Activated T-helper 1 cell treated with Interleukin-2 at 50 U/mL for 16 hours (primary cell): ENCODE data around the gene ZDHHC1.

Experiments
- DNase-seq: peaks from one replicate; pipeline ENCODE4 v3.0.0-alpha.2; 2020; ENCODE audit warnings: low read depth

ZDHHC1 gene

GRCh38 chr16:67447508-67448076 lies 31.3 kb upstream of the ZDHHC1 start:
- DNase-seq, result peak; percentile 18

DNA sequence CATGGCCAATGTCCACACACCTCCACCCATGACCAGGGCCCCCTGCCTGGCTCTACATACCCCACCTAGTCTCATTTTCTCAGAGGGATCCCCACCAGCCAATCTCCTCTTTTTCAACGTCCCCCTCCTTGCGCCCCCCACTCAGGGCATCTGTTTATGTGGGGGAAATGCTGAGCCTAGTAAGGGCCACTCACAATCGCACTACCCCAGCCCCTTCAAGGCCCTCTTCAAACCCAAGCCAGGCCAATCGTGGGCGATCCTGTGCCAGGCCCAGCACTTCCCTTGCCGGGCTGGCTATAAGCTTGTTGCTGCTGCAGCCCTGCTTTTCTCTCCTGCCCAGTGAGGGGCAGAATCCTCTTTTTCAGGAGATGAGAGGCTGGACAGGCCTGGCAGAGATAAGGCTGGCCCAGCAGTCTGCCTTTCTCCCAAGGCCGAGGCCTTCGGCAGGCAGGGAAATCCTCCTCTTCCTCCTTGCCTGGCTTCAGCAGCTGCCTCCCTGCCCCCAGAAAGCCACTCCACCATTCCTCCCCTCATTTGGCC lies 30.8 kb upstream of the ZDHHC1 start:
- DNase-seq, result no peak

- no peak for DNase-seq
Measured at GRCh38 chr16:67445913-67446907, 29.9 kb upstream of the ZDHHC1 start.

- no peak for DNase-seq
Measured at GRCh38 chr16:67445441-67445912, 29.2 kb upstream of the ZDHHC1 start.

GRCh38 chr16:67445126-67445426 lies 28.8 kb upstream of the ZDHHC1 start:
- no peak for DNase-seq

GRCh38 chr16:67444259-67445125 lies 28.2 kb upstream of the ZDHHC1 start:
- DNase-seq, result no peak

GRCh38 chr16:67443265-67443664 lies 27.0 kb upstream of the ZDHHC1 start:
- DNase-seq, result no peak

DNA sequence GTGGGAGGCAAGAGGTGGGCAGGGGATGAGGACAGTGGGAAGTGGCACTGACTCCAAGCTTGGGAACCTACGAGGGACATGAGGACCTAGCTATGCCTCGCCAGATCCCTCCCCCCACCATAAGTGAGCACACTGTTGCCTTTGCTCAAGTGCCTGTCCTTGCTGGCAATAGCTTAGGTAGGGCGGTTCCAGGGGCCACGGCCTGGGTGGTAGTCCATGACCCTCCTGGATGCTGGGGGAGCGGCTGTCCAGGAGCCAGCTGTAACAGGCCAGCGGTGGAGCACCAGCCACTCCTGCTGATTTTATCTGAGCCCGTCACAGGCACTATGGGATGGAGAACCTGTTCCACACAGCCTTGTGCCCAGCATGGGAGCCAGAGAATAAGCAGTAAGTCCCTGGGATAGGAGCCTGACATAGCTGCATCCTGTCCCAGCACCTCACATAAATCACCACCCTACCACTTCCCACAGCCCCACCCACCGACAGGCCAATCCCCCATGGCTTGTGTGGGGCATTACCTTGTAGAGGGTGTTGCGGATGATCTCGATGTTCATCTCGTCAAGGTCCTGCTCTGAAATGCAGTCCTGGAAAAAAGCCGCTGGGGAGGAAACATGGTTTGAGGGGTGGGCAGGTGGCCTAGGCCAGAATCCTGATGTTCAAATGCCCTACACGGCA lies 26.4 kb upstream of the ZDHHC1 start:
- no peak for DNase-seq

DNA sequence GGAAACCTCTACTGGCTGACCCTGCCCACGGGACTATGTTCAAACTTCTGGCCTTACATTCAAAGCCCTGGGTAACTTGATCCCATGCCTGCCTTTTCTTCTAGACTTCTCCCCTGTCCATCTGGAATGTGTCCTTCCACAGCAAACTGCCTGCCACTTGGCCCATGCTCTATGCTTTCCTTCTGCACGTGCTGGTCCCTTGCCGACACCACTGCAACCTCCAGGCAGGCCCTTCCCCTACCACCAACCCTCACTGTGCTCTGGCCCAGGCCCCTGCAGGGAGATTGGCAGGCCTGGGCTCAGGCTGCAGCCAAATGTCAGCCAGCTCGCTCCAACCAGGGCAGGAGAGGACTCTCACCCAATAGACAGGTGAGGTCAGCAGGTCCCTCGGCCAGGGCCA lies 25.6 kb upstream of the ZDHHC1 start:
- DNase-seq, result no peak

DNA sequence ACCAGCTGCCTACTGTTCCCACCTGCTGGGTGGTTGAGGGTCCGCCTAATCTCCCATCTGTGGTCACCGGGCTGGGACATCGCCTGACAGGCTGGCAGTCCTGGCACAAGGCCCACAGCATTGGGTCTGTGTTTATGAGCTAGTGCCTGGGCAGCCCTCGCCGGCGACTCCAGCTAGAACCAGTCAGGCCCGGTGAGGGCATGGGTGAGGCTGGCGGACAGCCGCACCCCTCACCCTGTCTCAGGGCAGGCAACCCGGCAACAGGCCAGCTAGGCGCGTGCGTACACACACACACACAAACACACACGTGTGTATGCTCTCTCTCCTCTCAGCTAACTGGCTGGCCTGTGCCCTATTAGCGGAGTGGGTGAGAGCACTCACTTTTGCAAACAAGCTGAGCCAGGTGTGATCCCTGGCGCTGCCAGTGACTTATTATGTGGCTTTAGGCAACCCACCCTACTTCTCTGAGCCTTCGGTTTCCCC lies 25.0 kb upstream of the ZDHHC1 start:
- no peak for DNase-seq

DNA sequence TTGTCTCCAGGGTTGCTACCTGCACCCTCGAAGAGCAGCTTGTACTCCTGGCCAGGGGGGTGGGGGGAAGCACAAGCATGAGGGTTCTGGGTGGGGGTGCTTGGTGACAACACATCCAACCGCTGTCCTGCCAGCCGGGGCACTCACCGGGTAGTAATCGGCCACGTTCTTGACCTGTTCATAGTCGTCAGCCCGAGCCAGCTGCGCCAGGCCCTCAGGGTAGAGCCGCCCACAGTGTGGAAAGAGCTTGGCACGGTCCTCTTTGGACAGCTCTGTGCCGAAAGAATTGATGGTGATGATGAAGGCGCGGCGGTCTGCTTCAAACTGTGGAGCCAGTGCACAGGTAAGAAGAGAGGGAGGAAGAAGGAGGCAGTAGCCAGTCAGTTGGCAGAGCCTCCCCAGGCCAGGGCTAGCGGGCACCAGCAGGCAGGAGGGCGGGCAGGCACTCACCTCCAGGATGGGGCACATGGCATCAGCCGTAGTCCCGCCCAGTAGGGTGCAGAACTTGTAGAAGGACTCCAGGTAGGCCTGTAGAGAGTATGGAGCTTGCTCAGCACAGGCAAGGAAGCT lies 22.6 kb upstream of the ZDHHC1 start:
- no peak for DNase-seq

DNA sequence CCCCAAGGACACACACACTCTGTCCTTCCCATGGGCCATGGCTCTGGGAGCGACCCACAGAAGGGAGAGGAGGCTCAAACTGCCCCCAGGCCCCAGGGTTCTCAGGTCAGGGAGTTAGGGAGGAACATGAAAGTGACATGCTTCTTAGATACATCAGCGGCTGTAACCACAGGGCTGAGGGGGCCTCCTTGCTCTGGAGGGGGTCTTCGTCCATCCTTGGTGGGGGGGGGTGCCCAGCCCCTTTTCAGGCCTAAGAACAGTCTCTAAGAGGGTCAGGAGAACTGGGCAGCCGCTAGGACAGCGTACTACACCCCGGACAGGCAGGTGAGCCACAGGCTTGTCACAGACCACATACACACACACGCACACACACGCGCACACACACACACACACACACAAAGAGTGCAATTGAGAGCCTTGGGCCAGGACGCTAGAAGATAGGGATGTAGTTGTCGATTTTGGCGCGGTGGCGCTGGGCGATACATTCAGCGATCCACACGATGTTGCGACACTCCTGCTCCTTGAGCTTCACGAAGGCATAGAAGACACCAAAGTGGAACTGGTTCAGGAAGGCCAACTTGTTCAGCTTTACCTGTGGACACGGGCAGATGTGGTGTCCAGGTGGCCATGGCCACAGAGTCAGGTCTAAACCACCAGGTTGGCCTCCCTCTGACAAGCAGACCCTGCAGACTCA lies 22.0 kb upstream of the ZDHHC1 start:
- no peak for DNase-seq

- DNase-seq, result no peak
Measured at GRCh38 chr16:67437513-67437912, 21.2 kb upstream of the ZDHHC1 start.

DNA sequence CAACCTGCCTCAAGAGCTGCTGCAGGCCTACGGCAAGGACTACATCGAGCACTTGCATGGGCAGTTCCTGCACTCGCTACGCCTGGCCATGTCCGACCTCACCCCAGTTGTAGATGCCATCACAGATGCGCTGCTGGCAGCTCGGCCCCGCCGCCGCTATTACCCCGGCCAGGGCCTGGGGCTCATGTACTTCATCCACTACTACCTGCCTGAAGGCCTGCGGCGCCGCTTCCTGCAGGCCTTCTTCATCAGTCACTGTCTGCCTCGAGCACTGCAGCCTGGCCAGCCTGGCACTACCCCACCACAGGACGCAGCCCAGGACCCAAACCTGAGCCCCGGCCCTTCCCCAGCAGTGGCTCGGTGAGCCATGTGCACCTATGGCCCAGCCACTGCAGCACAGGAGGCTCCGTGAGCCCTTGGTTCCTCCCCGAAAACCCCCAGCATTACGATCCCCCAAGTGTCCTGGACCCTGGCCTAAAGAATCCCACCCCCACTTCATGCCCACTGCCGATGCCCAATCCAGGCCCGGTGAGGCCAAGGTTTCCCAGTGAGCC lies 20.4 kb upstream of the ZDHHC1 start:
- DNase-seq, result no peak

DNA sequence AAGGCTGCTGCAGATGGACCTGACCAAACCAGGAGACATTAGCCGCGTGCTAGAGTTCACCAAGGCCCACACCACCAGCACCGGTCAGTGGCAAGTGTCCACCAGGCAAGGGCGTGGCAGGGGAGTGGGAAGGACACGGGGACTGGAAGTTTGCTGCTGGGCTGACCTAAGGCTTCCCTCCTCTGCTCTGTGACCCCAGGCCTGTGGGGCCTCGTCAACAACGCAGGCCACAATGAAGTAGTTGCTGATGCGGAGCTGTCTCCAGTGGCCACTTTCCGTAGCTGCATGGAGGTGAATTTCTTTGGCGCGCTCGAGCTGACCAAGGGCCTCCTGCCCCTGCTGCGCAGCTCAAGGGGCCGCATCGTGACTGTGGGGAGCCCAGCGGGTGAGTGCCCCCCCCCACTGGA lies 19.5 kb upstream of the ZDHHC1 start:
- no peak for DNase-seq

DNA sequence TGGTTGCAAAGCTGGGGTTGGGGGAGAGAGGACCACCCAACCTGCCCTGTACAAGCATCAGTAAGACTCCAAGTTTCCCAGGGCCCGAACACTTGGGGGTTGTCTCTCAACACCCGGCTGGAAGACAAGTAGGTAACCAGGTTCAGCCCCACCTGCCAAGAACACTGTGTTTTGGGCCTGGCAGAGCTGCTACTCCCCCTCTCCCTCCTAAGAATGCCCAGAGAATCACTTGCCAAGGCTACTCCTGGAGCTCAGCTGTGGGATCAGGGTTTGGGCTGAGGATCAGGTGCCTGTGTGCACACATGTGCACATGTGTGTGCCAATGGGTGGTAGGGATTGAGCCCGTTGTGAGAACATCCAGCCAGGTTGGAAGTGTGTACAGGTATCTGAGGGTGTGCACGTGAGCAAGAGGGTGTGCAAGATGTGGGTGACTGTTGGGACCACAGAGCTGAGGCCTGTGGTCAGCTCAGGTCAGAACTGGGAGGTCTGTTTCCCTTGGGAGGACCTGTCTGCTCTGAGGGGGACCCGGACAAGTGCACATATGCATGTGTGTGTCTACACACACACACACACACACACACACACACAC lies 16.9 kb upstream of the ZDHHC1 start:
- no peak for DNase-seq

DNA sequence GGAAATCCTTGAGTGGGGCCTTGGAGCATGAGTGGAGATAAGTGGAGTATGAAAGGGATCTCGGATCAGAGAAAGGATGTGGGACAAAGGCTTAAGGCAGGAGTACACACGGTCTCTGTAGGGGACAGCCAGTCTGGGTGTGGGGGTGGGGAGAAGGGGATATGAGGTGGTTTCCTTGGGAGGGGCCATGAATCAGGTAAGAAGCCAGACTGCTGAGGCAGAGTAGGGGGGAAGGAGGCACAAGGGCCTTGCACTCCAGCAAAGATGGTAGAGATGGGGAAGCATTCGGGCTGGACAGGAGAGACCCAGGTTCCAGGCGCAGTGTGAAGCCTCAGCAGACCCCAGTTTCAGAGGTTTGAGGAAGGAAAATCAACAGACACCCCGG lies 16.2 kb upstream of the ZDHHC1 start:
- DNase-seq, result no peak

DNA sequence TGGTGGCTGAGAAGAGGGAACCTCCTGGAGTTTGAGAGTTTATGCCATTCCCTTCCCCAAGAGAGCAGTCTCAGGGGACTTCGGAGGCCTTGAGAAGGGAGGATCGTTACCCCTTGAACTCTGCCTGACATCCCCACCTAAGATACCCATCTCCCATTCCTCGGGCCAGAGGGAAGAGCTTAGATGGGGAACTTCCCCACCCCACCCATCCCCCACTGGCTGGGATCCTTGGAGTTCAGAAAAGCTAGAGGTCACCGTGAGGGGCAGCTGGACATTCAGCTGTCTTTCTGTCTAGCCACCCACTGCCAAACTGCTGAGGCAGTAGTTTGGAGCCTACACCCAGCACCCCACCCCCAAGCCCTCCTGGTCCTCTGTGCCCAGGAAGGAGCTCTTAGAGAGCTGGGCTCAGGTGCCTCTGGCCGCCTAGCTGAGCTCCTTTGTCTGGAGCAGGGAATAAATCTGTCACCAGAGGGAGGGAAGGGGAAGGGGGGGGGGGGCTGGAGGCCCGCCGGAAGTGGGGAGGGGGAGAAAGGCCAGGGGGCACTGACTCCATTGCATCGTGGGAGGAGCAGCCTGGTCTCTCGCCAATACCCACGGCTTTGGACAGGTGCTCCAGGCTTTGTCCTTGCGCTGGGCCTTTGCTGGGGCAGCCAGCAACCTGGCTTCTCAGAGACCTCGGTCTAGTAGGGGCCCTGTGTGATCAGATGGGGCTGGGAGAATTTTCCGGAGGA lies 15.7 kb upstream of the ZDHHC1 start:
- no peak for DNase-seq
